NOMO-1 treated with DMSO at 0.1 percent for 48 hours (cell line): ENCODE measurements around the gene FBLIM1.

Source experiments
- DNase-seq: peaks from one replicate; lab custom pipeline; 2025; ENCODE audit not compliant: unreplicated experiment; lab: John Stamatoyannopoulos, UW

The FBLIM1 gene

GRCh38 chr1:15758343-15758931 lies at the start of gene FBLIM1:
Gene FBLIM1 (plus strand): TSS chr1:15758795. CDS start chr1:15764984, 6,189 bp downstream.
- no peak for DNase-seq

- DNase-seq: no peak
Observed at GRCh38 chr1:15709226-15709625, 49.4 kb upstream of the FBLIM1 start.

GRCh38 chr1:15712168-15712567 lies 46.4 kb upstream of the FBLIM1 start:
- DNase-seq: no peak

GRCh38 chr1:15714406-15715136 lies 44.0 kb upstream of the FBLIM1 start:
- DNase-seq: no peak

GRCh38 chr1:15717418-15718125 lies 41.0 kb upstream of the FBLIM1 start:
- DNase-seq: no peak

- DNase-seq: no peak
Observed at GRCh38 chr1:15718199-15718601, 40.4 kb upstream of the FBLIM1 start.

GRCh38 chr1:15719381-15720120 lies 39.0 kb upstream of the FBLIM1 start:
- DNase-seq: no peak

GRCh38 chr1:15720861-15721260 lies 37.7 kb upstream of the FBLIM1 start:
- DNase-seq: no peak

GRCh38 chr1:15722411-15722810 lies 36.2 kb upstream of the FBLIM1 start:
- DNase-seq: no peak

GRCh38 chr1:15722836-15723532 lies 35.6 kb upstream of the FBLIM1 start:
- no peak for DNase-seq

- no peak for DNase-seq
Observed at GRCh38 chr1:15723631-15724246, 34.9 kb upstream of the FBLIM1 start.

GRCh38 chr1:15724949-15725880 lies 33.4 kb upstream of the FBLIM1 start:
- no peak for DNase-seq

- no peak for DNase-seq
Observed at GRCh38 chr1:15726508-15726907, 32.1 kb upstream of the FBLIM1 start.

- DNase-seq: no peak
Observed at GRCh38 chr1:15727021-15727420, 31.6 kb upstream of the FBLIM1 start.

GRCh38 chr1:15727424-15727823 lies 31.2 kb upstream of the FBLIM1 start:
- no peak for DNase-seq

GRCh38 chr1:15727866-15728534 lies 30.6 kb upstream of the FBLIM1 start:
- DNase-seq: no peak

GRCh38 chr1:15728937-15729657 lies 29.5 kb upstream of the FBLIM1 start:
- no peak for DNase-seq

GRCh38 chr1:15730423-15730822 lies 28.2 kb upstream of the FBLIM1 start:
- no peak for DNase-seq
